ENCODE results near the gene SAP30BP. TPM values are rescaled to one million over a fixed set of nuclear protein-coding genes. Genes with fewer than 3 reads are reported as not detected.

The SAP30BP gene
- polyA plus RNA-seq, 1 donor (not counting 4 experiments of a cell fraction or from before 2014, with no cell fraction given), result 99.0 TPM

- Histone ChIP-seq H3K4me3 (ENCODE audit: control insufficient read depth in 2 of 3, extremely low read depth in 1 of 3, insufficient read depth in 2 of 3, low read depth in 1 of 3, low read length in 3 of 3) (no peak overlapping the region), H4K20me1 (ENCODE audit: control insufficient read depth, extremely low read depth, insufficient read depth, low read length) (no peaks in the 10 kb centered on the region), H3K27me3 (ENCODE audit: control insufficient read depth, extremely low read depth, insufficient read depth, low read length) (no peaks in the 10 kb centered on the region), H2AFZ (ENCODE audit: control insufficient read depth, low read length) (no peak overlapping the region), H3K79me2 (ENCODE audit: control insufficient read depth, insufficient read depth, low read length) (peaks cover 2% of the 10 kb centered on the region), H3K9ac (ENCODE audit: control insufficient read depth, extremely low read depth, insufficient read depth, low read length) (no peak overlapping the region), H3K9me3 (ENCODE audit: control insufficient read depth, low read depth, low read length) (no peaks in the 10 kb centered on the region), H3K27ac (ENCODE audit: control insufficient read depth, insufficient read depth, low read length) (peak overlapping the region; percentile 63), H3K36me3 (ENCODE audit: control insufficient read depth in 2 of 2, extremely low read depth in 1 of 2, insufficient read depth in 2 of 2, low read length in 2 of 2) (peaks cover 45 to 67% of the 10 kb centered on the region in 2 experiments), H3K4me2 (ENCODE audit: control insufficient read depth, extremely low read depth, insufficient read depth, low read depth, low read length) (no peak overlapping the region), H3K9me1 (ENCODE audit: control insufficient read depth, extremely low read depth, insufficient read depth, low read length) (peaks cover 2% of the 10 kb centered on the region), H3K4me1 (ENCODE audit: control insufficient read depth, extremely low read depth, insufficient read depth, low read length) (peaks cover 33% of the 10 kb centered on the region)
- FAIRE-seq, result no peak
- no peak for TF ChIP-seq CTCF (optimal IDR thresholded peaks at IDR 0.05 in 1 of 3, IDR thresholded peaks at IDR 0.05 in 1 of 3, conservative IDR thresholded peaks at IDR 0.05 in 1 of 3; ENCODE audit: extremely low read depth in 1 of 3, insufficient read depth in 2 of 3, low read length in 3 of 3)
- TF ChIP-seq EZH2 (IDR thresholded peaks at IDR 0.05; ENCODE audit: low read length), result no peak
- dilution Hi-C loops (cut with MboI; ENCODE audit: extremely low pct_ligation_motif_present, low sequenced_read_pairs), result no loop called here
- no peak for DNase-seq (ENCODE audit: low read depth, low spot score)
Measured at GRCh38 chr17:75706042-75706728, 39.0 kb downstream of the SAP30BP start.

GRCh38 chr17:75707079-75707571 is 40.0 kb downstream of the SAP30BP start:
- dilution Hi-C loops (cut with MboI; ENCODE audit: extremely low pct_ligation_motif_present, low sequenced_read_pairs), result no loop called here
- Histone ChIP-seq H3K9me3 (ENCODE audit: control insufficient read depth, low read depth, low read length) (no peaks in the 10 kb centered on the region), H3K27ac (ENCODE audit: control insufficient read depth, insufficient read depth, low read length) (peak overlapping the region; percentile 63), H4K20me1 (ENCODE audit: control insufficient read depth, extremely low read depth, insufficient read depth, low read length) (no peaks in the 10 kb centered on the region), H3K4me2 (ENCODE audit: control insufficient read depth, extremely low read depth, insufficient read depth, low read depth, low read length) (peak overlapping the region; percentile 17), H2AFZ (ENCODE audit: control insufficient read depth, low read length) (no peak overlapping the region), H3K36me3 (ENCODE audit: control insufficient read depth in 2 of 2, extremely low read depth in 1 of 2, insufficient read depth in 2 of 2, low read length in 2 of 2) (peaks cover 42 to 58% of the 10 kb centered on the region in 2 experiments), H3K4me3 (ENCODE audit: control insufficient read depth in 2 of 3, extremely low read depth in 1 of 3, insufficient read depth in 2 of 3, low read depth in 1 of 3, low read length in 3 of 3) (no peak overlapping the region), H3K27me3 (ENCODE audit: control insufficient read depth, extremely low read depth, insufficient read depth, low read length) (no peaks in the 10 kb centered on the region), H3K9ac (ENCODE audit: control insufficient read depth, extremely low read depth, insufficient read depth, low read length) (peak overlapping the region; percentile 51), H3K9me1 (ENCODE audit: control insufficient read depth, extremely low read depth, insufficient read depth, low read length) (peaks cover 2% of the 10 kb centered on the region), H3K79me2 (ENCODE audit: control insufficient read depth, insufficient read depth, low read length) (peaks cover 2% of the 10 kb centered on the region), H3K4me1 (ENCODE audit: control insufficient read depth, extremely low read depth, insufficient read depth, low read length) (peaks cover 26% of the 10 kb centered on the region)
- FAIRE-seq (peak; percentile 41), DNase-seq (ENCODE audit: low read depth, low spot score) (no peak)
- no peak for TF ChIP-seq EZH2 (IDR thresholded peaks at IDR 0.05; ENCODE audit: low read length)
- no peak for TF ChIP-seq CTCF (optimal IDR thresholded peaks at IDR 0.05 in 1 of 3, IDR thresholded peaks at IDR 0.05 in 1 of 3, conservative IDR thresholded peaks at IDR 0.05 in 1 of 3; ENCODE audit: extremely low read depth in 1 of 3, insufficient read depth in 2 of 3, low read length in 3 of 3)

Data from keratinocyte (primary cell).